Measurements from ENCODE around the gene PLXNA2.

The PLXNA2 gene

DNA sequence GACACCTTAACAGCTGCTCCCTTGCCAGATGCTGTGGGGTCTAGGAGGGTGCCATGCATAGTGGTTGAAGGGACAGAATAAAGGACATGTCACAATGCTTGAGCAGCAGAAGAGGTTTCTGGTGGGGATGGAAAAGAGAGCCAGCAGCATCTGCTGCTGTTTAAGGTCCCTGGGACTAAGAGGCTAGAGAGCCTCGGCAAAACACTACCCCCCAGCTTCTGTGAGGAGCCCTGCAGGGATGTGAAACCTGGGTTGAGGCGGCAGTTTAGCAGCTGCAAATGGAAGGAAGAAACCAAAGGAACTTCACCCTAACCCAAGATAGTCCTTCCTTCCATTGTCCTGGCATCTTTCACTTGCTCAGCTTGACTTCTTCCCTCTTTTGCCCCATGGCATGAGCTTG is 39.4 kb downstream of the PLXNA2 start:
- DNase-seq (ENCODE audit: low read depth in 1 of 2, low spot score in 1 of 2): no peak

DNA sequence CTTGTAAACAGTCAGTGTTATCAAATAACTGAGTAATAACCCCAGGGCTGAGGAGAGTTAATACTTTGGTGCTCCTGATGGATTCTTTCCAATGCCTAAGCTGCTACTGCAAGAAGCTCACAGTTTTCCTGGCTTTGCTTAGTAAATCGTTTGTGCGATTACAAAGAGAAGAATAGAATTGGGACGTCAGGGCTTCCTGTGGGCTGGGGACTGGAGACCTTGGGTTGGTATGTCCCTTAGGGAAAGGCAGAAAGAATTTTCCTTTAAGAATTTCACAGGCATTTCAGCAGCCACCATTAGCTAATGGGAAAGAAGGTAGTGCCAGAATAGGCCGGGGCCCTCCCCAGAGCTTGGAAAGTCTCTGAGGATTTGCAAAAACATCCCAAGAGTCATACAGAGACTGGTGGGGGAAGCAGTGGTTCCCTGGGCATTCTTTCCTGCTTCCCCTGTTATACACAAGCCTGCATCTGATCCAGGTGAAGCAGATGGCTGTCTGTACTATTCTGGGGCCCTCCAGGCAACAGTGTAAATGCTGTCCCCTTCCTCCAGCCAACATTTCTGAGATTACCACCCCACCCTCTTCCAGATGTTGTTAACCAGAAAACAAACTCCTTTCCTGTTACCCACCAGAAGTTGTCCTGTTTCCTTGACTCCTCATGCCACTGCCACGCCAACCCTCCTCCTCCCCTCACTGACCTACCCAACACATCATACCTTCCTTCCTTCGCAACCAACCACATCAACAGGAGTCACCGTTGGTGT is 40.2 kb downstream of the PLXNA2 start:
- no peak for DNase-seq (ENCODE audit: low read depth in 1 of 2, low spot score in 1 of 2)

DNA sequence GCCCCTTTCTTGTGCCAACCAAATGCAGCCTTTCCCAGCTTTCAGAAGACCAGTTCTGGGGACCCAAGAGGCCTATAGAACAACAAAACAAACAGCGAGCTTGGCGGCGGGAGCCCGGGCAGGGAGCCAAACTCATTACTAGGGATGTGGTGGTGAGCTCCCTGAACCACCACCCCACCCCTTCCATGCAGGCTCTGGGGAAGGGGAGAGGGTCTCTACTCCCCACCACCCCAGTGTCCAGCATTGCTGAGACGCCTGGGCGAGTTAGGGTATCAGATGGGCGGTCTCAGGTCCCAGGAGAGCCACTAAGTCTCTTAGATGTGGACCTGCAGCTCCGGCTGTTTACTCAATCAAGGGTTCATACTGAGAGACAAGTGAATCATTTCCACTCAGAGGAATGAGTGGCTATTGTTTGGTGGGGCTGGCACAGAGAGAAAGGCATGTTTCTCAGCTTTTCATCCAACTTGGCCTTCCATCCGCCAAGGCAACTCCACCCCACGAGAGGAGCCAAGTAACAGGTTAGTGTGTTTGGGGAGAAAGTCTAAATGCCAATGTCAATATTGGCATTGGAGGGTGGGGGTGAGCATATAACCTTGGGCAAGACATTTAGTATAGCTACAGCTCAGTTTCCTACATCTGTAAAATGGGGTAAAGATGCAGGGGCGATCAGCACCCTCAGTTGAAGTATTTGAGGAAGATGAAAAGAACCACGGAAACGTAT is 40.9 kb downstream of the PLXNA2 start:
- no peak for DNase-seq (ENCODE audit: low read depth in 1 of 2, low spot score in 1 of 2)

DNA sequence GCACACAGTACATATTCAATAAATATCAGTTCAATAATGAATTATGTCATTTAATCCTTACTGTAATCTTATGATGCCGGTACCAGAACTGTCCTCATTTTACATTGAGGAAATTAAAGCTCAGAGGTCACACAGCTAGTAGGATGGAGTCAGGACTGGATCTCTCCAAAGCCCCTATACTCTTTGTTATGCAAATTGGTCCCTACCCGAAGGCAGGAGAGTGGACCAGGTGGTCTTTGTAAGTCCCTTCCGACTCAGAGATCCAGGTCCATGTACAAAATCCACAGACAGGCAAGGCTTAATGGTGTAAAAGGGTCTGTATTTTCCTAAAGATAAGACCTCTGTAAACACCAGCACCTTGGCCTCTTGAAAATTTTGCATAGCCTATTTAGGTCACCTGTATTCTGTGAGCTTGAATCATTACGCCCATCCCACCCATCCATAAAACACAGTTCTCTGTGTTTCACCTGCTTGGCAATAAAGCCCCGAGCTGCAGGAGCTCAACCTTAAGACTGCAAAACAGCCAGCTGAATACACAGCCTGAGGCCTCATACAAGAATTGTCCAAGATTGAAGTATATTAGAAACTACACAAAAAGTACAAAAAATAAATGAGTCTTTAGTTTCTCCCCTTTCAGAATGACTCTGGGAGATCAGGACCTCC is 41.7 kb downstream of the PLXNA2 start:
- DNase-seq (ENCODE audit: low read depth in 1 of 2, low spot score in 1 of 2): no peak

DNA sequence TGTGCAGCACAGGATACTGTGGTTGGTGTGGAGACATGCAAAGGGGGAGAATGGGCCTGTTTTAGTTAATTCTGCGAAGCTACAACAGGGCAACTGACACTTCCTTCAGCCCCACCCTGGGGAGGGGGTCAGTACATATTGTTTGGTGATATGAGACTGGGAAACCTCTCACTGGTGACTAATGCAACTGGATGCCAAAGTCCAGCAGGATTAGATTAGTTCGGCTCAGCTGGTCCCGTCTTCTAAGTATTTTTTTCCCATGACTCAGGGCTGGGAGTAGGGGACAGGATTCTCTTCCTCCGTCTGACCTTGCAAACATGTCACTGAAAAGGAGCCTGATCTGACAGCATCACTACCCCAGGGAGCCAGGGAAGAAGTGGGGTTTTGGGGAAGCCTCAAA is 43.0 kb downstream of the PLXNA2 start:
- no peak for DNase-seq (ENCODE audit: low read depth in 1 of 2, low spot score in 1 of 2)

DNA sequence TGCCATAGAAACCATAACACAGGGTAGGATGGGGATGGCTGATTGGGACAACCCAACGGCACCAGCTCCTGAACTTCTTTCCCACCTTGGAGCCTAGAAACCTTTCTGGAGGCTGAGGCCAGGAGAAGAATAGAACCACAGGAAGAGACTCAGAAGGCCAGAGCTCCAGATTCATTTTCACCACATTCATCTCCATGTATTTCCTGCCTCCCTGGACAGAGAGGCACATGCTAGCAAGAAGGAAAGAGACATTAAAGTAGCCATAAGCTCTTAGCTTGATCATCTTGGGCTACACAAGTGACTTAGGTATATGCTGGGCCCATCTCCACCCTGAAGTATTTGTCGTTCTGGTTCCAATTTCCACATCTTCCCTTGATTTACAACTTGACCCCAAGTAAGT is 44.1 kb downstream of the PLXNA2 start:
- no peak for DNase-seq (ENCODE audit: low read depth in 1 of 2, low spot score in 1 of 2)

DNA sequence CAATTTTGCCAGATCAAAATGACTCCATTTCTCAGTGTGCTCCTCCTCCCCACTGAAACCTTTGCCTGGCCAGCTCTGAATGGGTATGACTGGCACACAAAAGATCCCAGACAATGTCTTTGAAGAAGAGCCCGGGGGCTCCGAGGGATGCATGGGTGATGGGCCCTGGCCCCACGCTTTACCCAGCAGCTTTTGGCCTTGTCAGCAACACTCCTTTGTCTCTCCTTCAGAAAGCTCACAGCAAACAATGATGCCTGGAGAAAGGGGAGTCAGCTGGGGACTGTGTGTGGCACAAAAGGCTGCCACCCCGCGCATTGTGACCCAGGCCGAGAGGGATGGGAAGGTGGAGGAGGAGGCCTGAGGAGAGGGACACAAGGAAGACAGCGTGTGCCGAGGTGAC is 45.9 kb downstream of the PLXNA2 start:
- no peak for DNase-seq (ENCODE audit: low read depth in 1 of 2, low spot score in 1 of 2)

DNA sequence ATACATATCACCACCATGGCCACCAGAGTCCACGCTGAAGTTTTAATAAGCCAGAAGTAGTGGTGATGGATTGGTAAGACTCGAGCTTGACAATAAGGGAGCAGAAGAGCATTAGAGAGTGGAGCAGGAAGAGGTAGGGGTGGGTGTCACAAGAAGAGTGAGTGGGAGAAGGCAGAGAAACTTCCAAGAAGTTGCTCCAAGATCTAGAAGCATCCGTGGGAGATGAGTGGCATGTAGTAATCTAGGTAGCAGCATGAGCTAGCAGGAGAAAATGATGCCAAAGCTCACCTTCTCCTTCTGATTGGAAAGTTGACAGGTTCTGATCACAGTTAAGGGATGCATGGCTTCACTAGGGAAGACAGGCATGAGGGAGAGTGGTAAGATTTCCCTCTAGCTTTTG is 49.2 kb downstream of the PLXNA2 start:
- DNase-seq (ENCODE audit: low read depth in 1 of 2, low spot score in 1 of 2): no peak

DNA sequence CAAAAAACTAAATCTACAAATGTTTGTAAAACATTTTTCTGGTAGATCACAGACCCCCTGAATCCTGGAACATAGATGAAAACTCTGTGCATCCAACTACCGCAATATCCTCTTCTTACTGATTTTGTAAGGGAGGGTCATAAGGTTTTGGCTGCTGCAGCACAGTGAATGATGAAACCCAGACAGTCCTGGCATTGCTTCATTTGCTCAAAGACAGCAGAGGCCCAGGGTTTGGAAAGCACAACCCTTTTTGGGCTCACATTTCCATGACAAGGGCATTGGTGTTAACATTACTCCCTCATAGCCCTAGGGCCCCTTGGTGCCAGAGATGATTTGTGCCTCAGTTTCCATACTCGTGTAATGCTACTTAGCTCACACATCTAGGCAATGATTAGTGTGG is 51.2 kb downstream of the PLXNA2 start:
- no peak for DNase-seq (ENCODE audit: low read depth in 1 of 2, low spot score in 1 of 2)

DNA sequence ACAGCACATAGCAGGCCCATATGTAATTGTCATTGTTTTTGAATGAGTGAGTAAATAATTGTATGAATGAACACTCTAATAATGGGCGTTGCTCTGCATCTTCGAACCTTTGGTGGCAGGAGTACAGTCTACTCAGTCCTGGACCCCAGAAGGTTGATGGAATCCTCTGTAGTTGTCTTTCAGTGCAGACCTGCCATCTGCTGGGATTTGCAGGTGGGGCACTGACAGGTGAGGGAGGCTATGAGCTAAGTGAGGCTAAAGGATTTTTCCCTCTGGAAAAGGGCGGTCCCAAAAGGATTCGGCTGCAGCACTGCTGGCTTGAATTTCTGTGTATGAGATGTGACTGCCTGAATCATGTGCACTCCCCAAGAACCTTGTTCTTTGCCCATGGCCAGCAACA is 53.4 kb downstream of the PLXNA2 start:
- no peak for DNase-seq (ENCODE audit: low read depth in 1 of 2, low spot score in 1 of 2)

DNA sequence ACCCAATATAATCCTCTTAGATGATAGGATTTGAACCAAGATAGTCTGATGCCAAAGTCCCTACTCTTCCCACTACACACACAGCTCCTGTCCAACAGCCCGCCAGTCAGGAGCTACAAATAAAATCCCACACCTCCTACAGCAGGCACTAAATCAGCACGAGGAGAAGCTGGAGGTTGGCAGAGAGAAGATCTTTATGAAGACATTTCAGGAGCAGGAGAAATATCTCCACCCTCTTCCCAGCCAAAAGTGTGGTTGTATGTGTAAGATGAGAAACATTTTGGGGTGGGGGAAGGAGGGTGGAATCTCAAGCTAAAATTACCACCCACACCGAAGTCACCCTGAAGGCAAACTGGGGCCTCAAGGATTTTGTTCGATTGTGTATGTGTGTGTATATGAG is 54.5 kb downstream of the PLXNA2 start:
- no peak for DNase-seq (ENCODE audit: low read depth in 1 of 2, low spot score in 1 of 2)

DNA sequence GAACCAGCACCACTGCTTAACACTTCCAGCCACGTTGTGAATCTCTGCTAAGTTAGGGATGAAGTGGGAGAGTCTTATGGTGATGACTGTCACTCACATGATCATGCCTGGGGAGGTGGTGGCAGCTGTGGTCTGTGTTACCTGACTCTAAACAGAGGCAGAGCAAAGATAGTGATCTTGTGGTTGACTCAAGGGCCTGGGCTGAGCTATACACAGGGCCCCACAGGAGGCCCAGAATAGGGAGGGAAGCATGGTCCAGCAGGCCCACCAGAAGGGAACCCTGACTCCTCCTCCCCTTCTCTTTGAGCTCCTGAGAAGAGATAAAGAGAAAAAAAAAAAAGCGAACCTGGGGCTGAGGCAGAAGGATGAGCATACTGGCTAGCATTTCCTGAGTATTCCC is 55.0 kb downstream of the PLXNA2 start:
- no peak for DNase-seq (ENCODE audit: low read depth in 1 of 2, low spot score in 1 of 2)

DNA sequence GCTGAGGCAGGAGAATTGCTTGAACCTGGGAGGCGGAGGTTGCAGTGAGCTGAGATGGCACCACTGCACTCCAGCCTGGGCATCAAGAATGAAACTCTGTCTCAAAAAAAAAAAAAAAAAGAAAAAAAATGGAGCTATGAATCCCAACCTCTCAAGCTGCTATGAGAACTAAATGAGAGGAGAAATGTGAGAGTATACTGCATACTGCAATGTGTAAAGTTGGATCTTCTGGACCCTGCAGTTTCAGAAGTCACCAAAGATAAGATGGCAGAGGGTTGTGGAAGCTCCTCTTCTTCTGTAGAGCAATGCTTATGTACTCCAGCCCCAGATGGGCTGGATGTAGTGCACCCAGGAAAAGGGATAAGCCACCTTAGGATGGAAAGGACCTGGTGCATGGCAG is 55.6 kb downstream of the PLXNA2 start:
- DNase-seq (ENCODE audit: low read depth in 1 of 2, low spot score in 1 of 2): no peak

DNA sequence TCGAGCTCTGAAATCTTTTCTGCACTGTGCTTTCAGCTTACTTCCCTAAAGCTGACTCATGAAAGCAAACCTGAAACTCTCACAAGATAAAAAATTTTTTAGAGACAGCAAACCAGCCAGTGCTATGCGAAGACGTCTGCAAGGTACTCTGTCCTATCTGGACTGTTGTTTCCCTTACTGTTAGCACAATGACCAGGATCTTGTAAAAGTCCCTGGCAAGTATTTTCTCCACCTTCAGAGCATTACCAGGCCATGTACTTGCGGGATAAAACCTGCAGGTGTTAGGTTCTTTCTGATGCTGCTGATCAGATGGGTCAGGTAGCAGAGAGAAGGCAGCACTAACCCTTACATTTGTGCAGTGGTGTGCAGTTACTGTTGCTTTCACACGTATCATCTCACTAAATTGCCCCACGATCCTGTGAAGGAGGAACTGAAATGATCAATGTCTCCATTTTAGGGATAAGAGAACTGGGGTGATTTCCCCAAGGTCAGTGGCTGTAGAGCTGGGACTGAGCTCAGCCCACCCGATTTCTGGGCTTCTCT is 56.6 kb downstream of the PLXNA2 start:
- DNase-seq (ENCODE audit: low read depth in 1 of 2, low spot score in 1 of 2): no peak

DNA sequence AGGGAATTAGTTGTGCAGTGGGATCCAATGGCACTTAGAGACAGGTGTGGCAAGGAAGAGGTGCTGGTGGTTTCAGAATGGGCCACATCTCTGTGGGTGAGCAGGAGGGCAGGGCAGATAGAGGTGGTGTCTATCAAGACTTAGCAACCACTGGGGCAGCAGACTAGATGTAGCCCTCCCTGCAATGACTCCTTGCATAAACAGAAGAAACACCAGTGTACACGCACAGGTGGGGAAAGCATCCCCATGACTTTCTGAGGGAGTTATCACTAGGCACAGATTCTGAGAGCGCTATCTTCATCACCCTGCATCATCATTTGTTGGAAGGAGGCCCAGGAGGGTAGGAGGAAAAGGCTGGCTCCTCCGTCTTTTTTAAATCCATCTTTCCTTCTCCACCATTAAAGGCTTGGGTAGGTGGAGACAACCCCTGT is 58.4 kb downstream of the PLXNA2 start:
- DNase-seq (ENCODE audit: low read depth in 1 of 2, low spot score in 1 of 2): no peak

DNA sequence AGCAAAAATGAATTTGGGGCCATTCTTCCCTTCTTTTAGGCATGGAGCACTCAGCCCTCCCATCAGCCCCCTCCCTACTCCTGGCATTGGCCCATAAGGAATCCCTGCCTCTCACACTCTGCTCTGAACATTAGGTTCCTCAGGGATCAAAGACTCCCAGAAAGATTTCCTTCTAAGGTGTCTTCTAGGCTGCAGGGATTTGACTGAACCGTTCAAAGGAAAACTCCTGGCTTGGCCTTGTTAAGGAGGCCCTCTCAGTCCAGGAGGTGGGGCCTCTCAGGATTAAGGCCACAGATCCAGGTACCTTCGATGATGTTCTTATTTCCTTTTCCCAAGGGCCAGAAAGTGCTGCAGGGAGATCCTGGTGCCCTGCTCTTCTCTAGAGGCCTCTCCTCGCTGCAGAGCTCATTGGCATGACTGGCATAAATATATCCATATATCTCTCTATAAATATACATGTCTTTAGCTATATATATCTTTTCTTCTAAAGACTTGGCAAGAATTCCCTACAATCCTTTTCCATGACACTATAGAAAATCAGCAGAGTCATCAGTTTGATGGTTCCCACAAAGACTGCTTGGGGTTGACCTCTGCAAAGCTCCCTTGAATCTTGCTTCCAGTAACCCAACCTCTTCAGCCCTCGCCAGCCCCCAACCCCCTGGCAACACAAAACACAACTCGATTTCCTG is 59.1 kb downstream of the PLXNA2 start:
- DNase-seq (ENCODE audit: low read depth in 1 of 2, low spot score in 1 of 2): no peak

DNA sequence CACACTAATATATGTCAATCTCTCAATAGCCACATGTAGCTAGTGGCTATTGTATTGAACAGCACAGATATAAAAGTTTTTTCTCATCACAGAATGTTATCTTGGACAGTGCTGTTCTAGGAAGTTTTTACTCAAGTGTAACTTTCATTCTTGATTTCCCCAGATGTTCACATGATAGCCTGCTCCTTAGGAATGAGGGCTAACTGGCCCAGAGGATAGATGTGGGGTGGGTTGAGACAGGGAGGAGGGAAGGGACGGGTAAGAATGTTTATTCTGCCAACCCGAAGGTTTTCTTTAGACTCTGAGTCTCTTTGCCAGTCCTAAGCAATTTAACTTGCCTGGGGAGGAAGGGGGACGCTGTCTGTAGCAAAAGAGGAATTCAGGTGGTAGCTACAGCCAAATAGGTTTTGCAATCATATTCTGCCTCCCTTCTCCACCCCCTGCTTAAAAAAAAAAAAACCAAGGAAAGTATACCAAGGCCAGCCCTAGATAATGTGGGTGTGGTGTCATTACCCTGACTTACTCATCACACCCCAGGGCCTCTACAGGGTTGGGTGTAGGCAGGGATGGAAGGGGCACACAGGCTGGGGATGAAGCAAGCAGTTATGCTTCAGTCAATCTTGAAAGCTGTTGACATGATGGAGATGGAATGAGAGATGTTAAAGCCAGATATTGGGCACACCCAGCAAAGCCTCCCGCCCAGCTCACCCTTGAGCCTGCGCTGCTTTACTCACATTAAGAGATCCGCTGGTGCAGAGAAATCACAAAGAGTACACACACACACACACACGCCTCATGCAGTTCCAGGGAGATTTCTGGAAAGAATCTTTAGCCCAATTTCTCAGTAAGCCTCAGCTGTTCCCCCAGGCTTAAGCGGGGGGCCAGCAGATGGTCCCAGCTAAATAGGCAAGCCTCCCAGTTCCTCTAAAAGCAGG is 59.9 kb downstream of the PLXNA2 start:
- DNase-seq (ENCODE audit: low read depth in 1 of 2, low spot score in 1 of 2): no peak

DNA sequence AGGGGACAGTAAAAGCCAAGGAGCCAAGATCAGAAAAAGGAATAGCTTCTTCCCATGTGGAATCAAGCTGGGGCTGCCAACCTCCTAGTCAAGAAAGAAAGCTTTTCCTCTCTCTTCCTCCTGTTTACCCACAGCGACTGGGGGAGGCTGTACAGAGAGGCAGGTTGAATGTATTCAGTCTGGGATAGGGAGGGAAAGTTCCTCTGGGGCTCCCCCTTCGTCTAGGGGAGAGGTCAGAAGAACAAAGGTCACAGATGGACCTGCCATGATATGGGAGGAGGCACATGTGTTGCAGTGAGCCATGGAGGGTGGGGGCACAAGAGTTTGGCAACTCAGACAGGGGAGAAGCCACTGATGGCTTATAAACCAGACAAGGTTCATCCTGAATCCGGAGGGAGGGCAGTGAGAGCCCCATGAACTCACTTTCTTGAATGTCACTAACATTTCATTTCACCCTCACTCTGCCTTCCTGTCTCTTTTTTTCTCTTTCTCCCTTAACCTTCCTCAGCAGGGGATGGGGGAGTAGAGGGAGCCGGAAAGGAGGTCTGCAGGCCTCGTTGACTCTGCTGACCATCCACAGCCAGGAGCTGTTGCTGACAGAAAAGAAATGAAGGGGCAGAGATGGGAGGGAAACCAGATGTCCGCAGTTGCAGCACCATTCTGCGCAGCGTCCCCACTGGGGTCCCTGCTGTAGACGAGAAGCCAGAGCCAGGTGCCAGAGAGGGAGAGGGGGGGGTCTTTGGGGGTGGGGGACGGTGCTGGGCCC is 61.1 kb downstream of the PLXNA2 start:
- no peak for DNase-seq (ENCODE audit: low read depth in 1 of 2, low spot score in 1 of 2)

DNA sequence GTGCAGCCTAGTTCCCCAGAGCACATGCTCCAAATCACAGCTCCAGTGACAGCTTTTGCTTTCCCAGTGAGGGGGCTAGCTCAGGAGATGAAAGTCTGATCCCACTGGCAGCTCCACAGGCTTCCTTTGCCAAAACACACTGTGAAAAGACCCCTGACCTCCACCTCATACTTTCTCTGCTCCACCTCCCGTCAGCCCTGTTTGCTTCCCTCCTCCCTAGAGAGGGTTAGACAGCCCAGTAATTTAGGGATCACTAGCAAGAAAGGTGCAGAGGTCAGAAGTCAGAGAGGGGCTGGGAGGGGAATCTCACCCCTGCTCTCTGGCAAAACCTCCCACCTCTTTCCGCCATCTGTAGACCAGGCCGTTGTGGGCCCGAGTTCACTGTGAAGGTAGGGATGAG is 62.8 kb downstream of the PLXNA2 start:
- no peak for DNase-seq (ENCODE audit: low read depth in 1 of 2, low spot score in 1 of 2)

DNA sequence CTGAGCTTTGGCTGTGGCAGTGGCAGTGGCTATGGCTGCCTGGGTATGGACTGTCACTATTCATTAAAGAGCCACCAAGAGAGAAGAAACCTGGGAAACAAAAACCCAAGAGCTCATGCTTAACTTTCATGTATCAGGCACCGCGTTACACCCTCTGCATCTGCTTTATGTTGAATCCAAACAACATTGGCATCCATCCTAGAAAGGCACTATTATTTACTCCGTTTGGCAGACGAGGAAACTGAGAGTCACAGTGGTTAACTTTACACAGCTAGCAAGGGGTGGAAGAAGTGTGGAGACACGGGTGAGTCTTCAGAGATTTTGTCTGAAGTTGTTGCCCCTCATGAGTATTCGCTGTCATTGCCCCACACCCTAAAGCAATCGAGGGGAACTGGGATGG is 63.8 kb downstream of the PLXNA2 start:
- no peak for DNase-seq (ENCODE audit: low read depth in 1 of 2, low spot score in 1 of 2)

All from stimulated activated CD4-positive, alpha-beta T cell treated with anti-CD3 and anti-CD28 coated beads, Interleukin-15, amount 100 ng/mL, for 1 hour (primary cell).